HepG2 (cell line): ENCODE results near the gene KIF13A. TPM values are rescaled to one million over a fixed set of nuclear protein-coding genes. Genes with fewer than 3 reads are reported as not detected.

Experiments used
- AGO1 ChIP-seq: fragments of 200-400 bp; formaldehyde crosslinking; IDR thresholded peaks from 2 replicates; pipeline ENCODE4 v1.6.1; 2017; ENCODE audit warnings: mild to moderate bottlenecking, low read depth, low read length, moderate library complexity; ENCODE audit not compliant: poor library complexity, severe bottlenecking
- CBX5 ChIP-seq: sonication (generic); formaldehyde crosslinking; IDR thresholded peaks from 2 replicates; pipeline ENCODE4 v1.4.0; 2020; ENCODE audit warnings: missing genetic modification reagents, borderline replicate concordance
- CREB1 ChIP-seq, 2 experiments: fragments of 450-650 bp in 1 of 2; IDR thresholded peaks; 2 replicates each; pipeline ENCODE4 v1.6.1; 2016 to 2017; ENCODE audit warnings: control low read depth in 1 of 2, mild to moderate bottlenecking in 1 of 2, missing compliant biosample characterization in 1 of 2, missing genetic modification characterization in 1 of 2
- HNF4A ChIP-seq: sonication (generic); formaldehyde crosslinking; IDR thresholded peaks from 2 replicates; pipeline ENCODE4 v1.4.0; 2020; ENCODE audit warnings: missing genetic modification reagents
- HOXA5 ChIP-seq: sonication (generic); formaldehyde crosslinking; IDR thresholded peaks from 2 replicates; pipeline ENCODE4 v1.4.0; 2020; ENCODE audit warnings: missing genetic modification reagents
- MYNN ChIP-seq: sonication (generic); formaldehyde crosslinking; IDR thresholded peaks from 2 replicates; pipeline ENCODE4 v1.4.0; 2020; ENCODE audit warnings: mild to moderate bottlenecking, low read depth, missing genetic modification reagents
- NRL ChIP-seq: sonication (generic); formaldehyde crosslinking; IDR thresholded peaks from 2 replicates; pipeline ENCODE4 v1.5.0; 2020; ENCODE audit warnings: missing genetic modification reagents, mild to moderate bottlenecking, moderate library complexity, borderline replicate concordance
- SKI ChIP-seq: fragments of 450-650 bp; IDR thresholded peaks from one replicate; pipeline ENCODE4 v1.6.1; 2018; ENCODE audit warnings: mild to moderate bottlenecking; ENCODE audit not compliant: partially characterized antibody
- SP4 ChIP-seq: sonication (generic); formaldehyde crosslinking; IDR thresholded peaks from 2 replicates; pipeline ENCODE4 v1.8.1; 2023; ENCODE audit warnings: mild to moderate bottlenecking, missing genetic modification reagents
- ZFP37 ChIP-seq: sonication (generic); formaldehyde crosslinking; IDR thresholded peaks from 2 replicates; pipeline ENCODE4 v1.4.0; 2020; ENCODE audit warnings: missing genetic modification reagents, borderline replicate concordance
- ZNF136 ChIP-seq: sonication (generic); formaldehyde crosslinking; IDR thresholded peaks from 2 replicates; pipeline ENCODE4 v1.8.1; 2022; ENCODE audit warnings: low read depth, mild to moderate bottlenecking, moderate library complexity, missing genetic modification reagents
- ZNF263 ChIP-seq: sonication (generic); formaldehyde crosslinking; IDR thresholded peaks from 2 replicates; pipeline ENCODE4 v1.4.0; 2020; ENCODE audit warnings: missing genetic modification reagents
- ZNF383 ChIP-seq: sonication (generic); formaldehyde crosslinking; IDR thresholded peaks from 2 replicates; pipeline ENCODE4 v1.4.0; 2020; ENCODE audit warnings: missing genetic modification reagents, mild to moderate bottlenecking, borderline replicate concordance
- ZNF441 ChIP-seq: sonication (generic); formaldehyde crosslinking; IDR thresholded peaks from 2 replicates; pipeline ENCODE4 v1.7.0; 2021; ENCODE audit warnings: missing genetic modification reagents, borderline replicate concordance
- ZNF629 ChIP-seq: sonication (generic); formaldehyde crosslinking; conservative IDR thresholded peaks from 2 replicates; pipeline ENCODE4 v1.5.0; 2020; ENCODE audit warnings: missing genetic modification reagents
- ZNF7 ChIP-seq: IDR thresholded peaks from 2 replicates; pipeline ENCODE4 v1.6.1; 2016; ENCODE audit warnings: missing biosample characterization, missing genetic modification reagents
- polyA plus RNA-seq, 8 experiments: library from polyadenylated mRNA; depleted of rRNA in 3 of 8; stranded (reverse) in 7 of 8; unstranded in 1 of 8; fragments of >200 nt; fragmentation: Illumina TruSeq in 4 of 8; extraction: Trizol in 4 of 8; gene quantifications; 2 replicates each; pipeline versions ENCODE4 v1.2.1 to v1.2.3, GENCODE V29; 2011 to 2016; ENCODE audit warnings: low read depth in 4 of 8, missing spikeins in 1 of 8, mixed read lengths in 1 of 8; ENCODE audit not compliant: insufficient read depth in 1 of 8
- total RNA-seq, 5 experiments: library from RNA; depleted of rRNA; stranded (reverse); fragments of >200 nt; fragmentation: Illumina TruSeq; extraction: Trizol; gene quantifications; 2 replicates each; pipeline ENCODE4 v1.2.3, GENCODE V29; 2016; ENCODE audit warnings: low read depth in 1 of 5
- TF ChIP-seq, protein P1 (sequence below): IDR thresholded peaks from 2 replicates; pipeline ENCODE4 v1.4.0; 2020; ENCODE audit warnings: mild to moderate bottlenecking, missing genetic modification reagents
- TF ChIP-seq, protein P2 (sequence below): sonication (generic); formaldehyde crosslinking; IDR thresholded peaks from 2 replicates; pipeline ENCODE4 v1.4.0; 2020; ENCODE audit warnings: missing genetic modification reagents
- TF ChIP-seq, protein P3 (sequence below): IDR thresholded peaks from 2 replicates; pipeline ENCODE4 v1.6.1; 2016; ENCODE audit warnings: mild to moderate bottlenecking

KIF13A gene
- total and polyA plus RNA-seq, 2 of the 13 experiments (the other 11 are each of a cell fraction or from before 2014, with no cell fraction given), result 21.1 to 37.2 TPM

DNA sequence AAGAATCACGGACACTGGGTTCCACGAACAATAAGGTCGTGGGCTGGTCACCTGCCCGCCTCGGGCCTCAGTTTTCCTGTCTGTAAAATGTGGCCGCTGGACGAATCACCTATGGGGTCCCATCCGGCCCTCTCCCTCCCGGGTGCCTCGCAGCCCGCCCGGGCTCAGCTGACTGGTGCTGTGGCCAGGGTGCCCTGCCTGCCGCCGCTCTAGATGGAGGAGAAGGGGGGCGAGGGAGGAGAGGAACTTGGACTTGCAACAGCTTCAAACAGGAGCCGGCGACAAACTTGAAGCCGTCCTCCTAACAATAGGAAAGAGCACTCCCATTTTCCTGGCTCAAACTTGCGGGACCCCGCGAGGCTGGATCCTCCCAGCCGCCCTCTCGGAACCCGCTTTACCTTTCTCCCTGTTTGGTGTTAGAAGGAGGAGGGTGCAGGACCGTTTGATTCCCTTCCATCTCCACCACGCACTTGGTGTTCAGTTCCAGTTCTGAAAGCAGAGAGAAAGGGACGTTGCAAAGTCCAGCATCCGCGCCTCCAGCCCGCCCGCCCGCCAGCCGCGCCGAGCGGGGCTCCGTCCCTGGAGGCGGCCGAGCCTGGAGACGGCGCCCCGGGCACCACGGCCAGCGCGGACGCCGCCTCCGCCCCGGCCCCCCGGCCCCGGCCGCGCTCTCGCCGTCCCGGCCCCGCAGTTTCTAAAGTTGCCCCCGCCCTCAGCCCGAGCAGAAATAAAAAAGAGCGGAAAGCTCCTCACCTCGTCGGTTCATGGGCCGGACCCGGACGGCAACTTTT is 584 bp downstream of the KIF13A start (continued):
- TF ChIP-seq, protein P1, sequence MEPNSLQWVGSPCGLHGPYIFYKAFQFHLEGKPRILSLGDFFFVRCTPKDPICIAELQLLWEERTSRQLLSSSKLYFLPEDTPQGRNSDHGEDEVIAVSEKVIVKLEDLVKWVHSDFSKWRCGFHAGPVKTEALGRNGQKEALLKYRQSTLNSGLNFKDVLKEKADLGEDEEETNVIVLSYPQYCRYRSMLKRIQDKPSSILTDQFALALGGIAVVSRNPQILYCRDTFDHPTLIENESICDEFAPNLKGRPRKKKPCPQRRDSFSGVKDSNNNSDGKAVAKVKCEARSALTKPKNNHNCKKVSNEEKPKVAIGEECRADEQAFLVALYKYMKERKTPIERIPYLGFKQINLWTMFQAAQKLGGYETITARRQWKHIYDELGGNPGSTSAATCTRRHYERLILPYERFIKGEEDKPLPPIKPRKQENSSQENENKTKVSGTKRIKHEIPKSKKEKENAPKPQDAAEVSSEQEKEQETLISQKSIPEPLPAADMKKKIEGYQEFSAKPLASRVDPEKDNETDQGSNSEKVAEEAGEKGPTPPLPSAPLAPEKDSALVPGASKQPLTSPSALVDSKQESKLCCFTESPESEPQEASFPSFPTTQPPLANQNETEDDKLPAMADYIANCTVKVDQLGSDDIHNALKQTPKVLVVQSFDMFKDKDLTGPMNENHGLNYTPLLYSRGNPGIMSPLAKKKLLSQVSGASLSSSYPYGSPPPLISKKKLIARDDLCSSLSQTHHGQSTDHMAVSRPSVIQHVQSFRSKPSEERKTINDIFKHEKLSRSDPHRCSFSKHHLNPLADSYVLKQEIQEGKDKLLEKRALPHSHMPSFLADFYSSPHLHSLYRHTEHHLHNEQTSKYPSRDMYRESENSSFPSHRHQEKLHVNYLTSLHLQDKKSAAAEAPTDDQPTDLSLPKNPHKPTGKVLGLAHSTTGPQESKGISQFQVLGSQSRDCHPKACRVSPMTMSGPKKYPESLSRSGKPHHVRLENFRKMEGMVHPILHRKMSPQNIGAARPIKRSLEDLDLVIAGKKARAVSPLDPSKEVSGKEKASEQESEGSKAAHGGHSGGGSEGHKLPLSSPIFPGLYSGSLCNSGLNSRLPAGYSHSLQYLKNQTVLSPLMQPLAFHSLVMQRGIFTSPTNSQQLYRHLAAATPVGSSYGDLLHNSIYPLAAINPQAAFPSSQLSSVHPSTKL (CRISPR knock-in tag), result peak; percentile 46
- TF ChIP-seq, protein P2, sequence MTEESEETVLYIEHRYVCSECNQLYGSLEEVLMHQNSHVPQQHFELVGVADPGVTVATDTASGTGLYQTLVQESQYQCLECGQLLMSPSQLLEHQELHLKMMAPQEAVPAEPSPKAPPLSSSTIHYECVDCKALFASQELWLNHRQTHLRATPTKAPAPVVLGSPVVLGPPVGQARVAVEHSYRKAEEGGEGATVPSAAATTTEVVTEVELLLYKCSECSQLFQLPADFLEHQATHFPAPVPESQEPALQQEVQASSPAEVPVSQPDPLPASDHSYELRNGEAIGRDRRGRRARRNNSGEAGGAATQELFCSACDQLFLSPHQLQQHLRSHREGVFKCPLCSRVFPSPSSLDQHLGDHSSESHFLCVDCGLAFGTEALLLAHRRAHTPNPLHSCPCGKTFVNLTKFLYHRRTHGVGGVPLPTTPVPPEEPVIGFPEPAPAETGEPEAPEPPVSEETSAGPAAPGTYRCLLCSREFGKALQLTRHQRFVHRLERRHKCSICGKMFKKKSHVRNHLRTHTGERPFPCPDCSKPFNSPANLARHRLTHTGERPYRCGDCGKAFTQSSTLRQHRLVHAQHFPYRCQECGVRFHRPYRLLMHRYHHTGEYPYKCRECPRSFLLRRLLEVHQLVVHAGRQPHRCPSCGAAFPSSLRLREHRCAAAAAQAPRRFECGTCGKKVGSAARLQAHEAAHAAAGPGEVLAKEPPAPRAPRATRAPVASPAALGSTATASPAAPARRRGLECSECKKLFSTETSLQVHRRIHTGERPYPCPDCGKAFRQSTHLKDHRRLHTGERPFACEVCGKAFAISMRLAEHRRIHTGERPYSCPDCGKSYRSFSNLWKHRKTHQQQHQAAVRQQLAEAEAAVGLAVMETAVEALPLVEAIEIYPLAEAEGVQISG, result peak; percentile 62
- peak; percentile 98 for TF ChIP-seq ZNF629 (CRISPR knock-in tag)
- TF ChIP-seq AGO1, result peak; percentile 56
- no peak for TF ChIP-seq ZNF7 (CRISPR knock-in tag)
- 0 out of 2 replicates have a peak, but pooled peaks have one; percentile 73 for TF ChIP-seq HOXA5
- peak; percentile 84; the same call in 1 of the 2 replicates for TF ChIP-seq ZFP37
- no peak for TF ChIP-seq CREB1 (IDR thresholded peaks at IDR 0.05)
- no peak for TF ChIP-seq CREB1 (CRISPR knock-in tag; IDR thresholded peaks at IDR 0.05)
- peak; percentile 56 for TF ChIP-seq HNF4A (CRISPR knock-in tag)
- TF ChIP-seq MYNN (CRISPR knock-in tag), result 0 out of 2 replicates have a peak, but pooled peaks have one; percentile 40
- peak; percentile 78; the same call in 1 of the 2 replicates for TF ChIP-seq NRL (CRISPR knock-in tag)
- 0 out of 2 replicates have a peak, but pooled peaks have one; percentile 54 for TF ChIP-seq ZNF441 (CRISPR knock-in tag)
- peak; percentile 94 for TF ChIP-seq ZNF263
- TF ChIP-seq SP4, result peak; percentile 61; the same call in 1 of the 2 replicates
- TF ChIP-seq, protein P3, sequence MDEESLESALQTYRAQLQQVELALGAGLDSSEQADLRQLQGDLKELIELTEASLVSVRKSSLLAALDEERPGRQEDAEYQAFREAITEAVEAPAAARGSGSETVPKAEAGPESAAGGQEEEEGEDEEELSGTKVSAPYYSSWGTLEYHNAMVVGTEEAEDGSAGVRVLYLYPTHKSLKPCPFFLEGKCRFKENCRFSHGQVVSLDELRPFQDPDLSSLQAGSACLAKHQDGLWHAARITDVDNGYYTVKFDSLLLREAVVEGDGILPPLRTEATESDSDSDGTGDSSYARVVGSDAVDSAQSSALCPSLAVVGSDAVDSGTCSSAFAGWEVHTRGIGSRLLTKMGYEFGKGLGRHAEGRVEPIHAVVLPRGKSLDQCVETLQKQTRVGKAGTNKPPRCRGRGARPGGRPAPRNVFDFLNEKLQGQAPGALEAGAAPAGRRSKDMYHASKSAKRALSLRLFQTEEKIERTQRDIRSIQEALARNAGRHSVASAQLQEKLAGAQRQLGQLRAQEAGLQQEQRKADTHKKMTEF (CRISPR knock-in tag), result peak; percentile 80
- no peak for TF ChIP-seq ZNF383 (CRISPR knock-in tag)
- TF ChIP-seq CBX5, result peak; percentile 37; the same call in 1 of the 2 replicates
- no peak for TF ChIP-seq ZNF136 (CRISPR knock-in tag)
- TF ChIP-seq SKI, result peak; percentile 93
